HEK293 (cell line): ENCODE measurements around the gene KANTR.

Experiments used
- CTCF ChIA-PET: fragments of 350-600 bp; formaldehyde crosslinking; extraction: SDS; loops from one replicate; lab custom pipeline; 2021; ENCODE audit warnings: antibody characterized with exemption; lab: Yijun Ruan, JAX
- POLR2A ChIA-PET: fragments of 300-600 bp; formaldehyde crosslinking; extraction: SDS; loops from one replicate; lab custom pipeline; 2020; ENCODE audit warnings: antibody characterized with exemption, inconsistent platforms; lab: Yijun Ruan, JAX
- H3K27ac ChIP-seq: fragments of 200-500 bp; sonication (Bioruptor generic); 2 replicates; pipeline ENCODE4 v1.5.1; 2014; ENCODE audit warnings: low read depth, low read length, control low read depth, inconsistent platforms; ENCODE audit errors: extremely low read depth
- H3K36me3 ChIP-seq, 2 experiments: fragments of 200-500 bp in 1 of 2; sonication (Bioruptor generic) in 1 of 2; 1 replicate in 1 of 2; 2 replicates in 1 of 2; pipeline ENCODE4 v1.5.1; 2014 to 2017; ENCODE audit warnings: inconsistent platforms in 2 of 2, low read length in 2 of 2; ENCODE audit not compliant: control insufficient read depth in 2 of 2, insufficient read depth in 1 of 2
- H3K4me1 ChIP-seq: fragments of 200-500 bp; sonication (Bioruptor generic); 2 replicates; pipeline ENCODE4 v1.5.1; 2014; ENCODE audit warnings: mild to moderate bottlenecking, low read length, inconsistent platforms; ENCODE audit not compliant: control insufficient read depth, insufficient read depth
- H3K4me3 ChIP-seq: 2 replicates; pipeline ENCODE4 v1.5.1; 2011; ENCODE audit warnings: low read depth, mild to moderate bottlenecking, control low read depth, low read length, moderate library complexity
- H3K9me3 ChIP-seq: fragments of 200-500 bp; sonication (Bioruptor generic); 2 replicates; pipeline ENCODE4 v1.5.1; 2014; ENCODE audit warnings: low read depth, low read length, inconsistent platforms; ENCODE audit not compliant: control insufficient read depth, insufficient read depth
- FEZF1 ChIP-seq: fragments of 450-650 bp; formaldehyde crosslinking; IDR thresholded peaks from 2 replicates; pipeline ENCODE4 v1.5.1; 2016; ENCODE audit warnings: missing biosample characterization, missing genetic modification characterization
- GLI2 ChIP-seq: fragments of 450-650 bp; formaldehyde crosslinking; IDR thresholded peaks from 2 replicates; pipeline ENCODE4; 2017; ENCODE audit warnings: missing biosample characterization, missing genetic modification characterization, low read depth, borderline replicate concordance
- HIC1 ChIP-seq: fragments of 450-650 bp; formaldehyde crosslinking; IDR thresholded peaks from 2 replicates; pipeline ENCODE4 v1.5.1; 2016; ENCODE audit warnings: missing biosample characterization, missing genetic modification characterization
- IKZF3 ChIP-seq: fragments of 450-650 bp; IDR thresholded peaks from 2 replicates; pipeline ENCODE4 v1.5.0; 2018; ENCODE audit warnings: missing biosample characterization, mild to moderate bottlenecking, missing genetic modification characterization, moderate library complexity
- KLF8 ChIP-seq: fragments of 450-650 bp; formaldehyde crosslinking; IDR thresholded peaks from 2 replicates; pipeline ENCODE4 v1.5.1; 2016; ENCODE audit warnings: missing biosample characterization, missing genetic modification characterization
- PATZ1 ChIP-seq: fragments of 450-650 bp; formaldehyde crosslinking; IDR thresholded peaks from 2 replicates; pipeline ENCODE4 v1.5.1; 2016; ENCODE audit warnings: missing biosample characterization, missing genetic modification characterization
- PRDM1 ChIP-seq: fragments of 450-650 bp; formaldehyde crosslinking; IDR thresholded peaks from 2 replicates; pipeline ENCODE4; 2016; ENCODE audit warnings: missing biosample characterization, missing genetic modification characterization
- ZBTB17 ChIP-seq: fragments of 450-650 bp; formaldehyde crosslinking; IDR thresholded peaks from 2 replicates; pipeline ENCODE4 v1.5.1; 2016; ENCODE audit warnings: missing biosample characterization, missing genetic modification characterization
- ZNF114 ChIP-seq: fragments of 450-650 bp; formaldehyde crosslinking; IDR thresholded peaks from 2 replicates; pipeline ENCODE4 v1.5.0; 2017; ENCODE audit warnings: missing biosample characterization, missing genetic modification characterization
- ZNF202 ChIP-seq: fragments of 450-650 bp; formaldehyde crosslinking; IDR thresholded peaks from 2 replicates; pipeline ENCODE4 v1.5.1; 2016; ENCODE audit warnings: missing biosample characterization, missing genetic modification characterization, borderline replicate concordance
- ZNF350 ChIP-seq: fragments of 450-650 bp; formaldehyde crosslinking; IDR thresholded peaks from 2 replicates; pipeline ENCODE4 v1.5.0; 2017; ENCODE audit warnings: missing biosample characterization, mild to moderate bottlenecking, missing genetic modification characterization
- ZNF366 ChIP-seq: fragments of 450-650 bp; formaldehyde crosslinking; conservative IDR thresholded peaks from 2 replicates; pipeline ENCODE4 v1.5.1; 2016; ENCODE audit warnings: missing biosample characterization, missing genetic modification characterization
- ZNF416 ChIP-seq: fragments of 450-650 bp; formaldehyde crosslinking; IDR thresholded peaks from 2 replicates; pipeline ENCODE4 v1.5.1; 2016; ENCODE audit warnings: missing biosample characterization, missing genetic modification characterization
- ZNF596 ChIP-seq: fragments of 450-650 bp; IDR thresholded peaks from 2 replicates; pipeline ENCODE4 v1.5.0; 2018; ENCODE audit warnings: missing biosample characterization, mild to moderate bottlenecking, missing genetic modification characterization, moderate library complexity
- ZNF639 ChIP-seq: fragments of 450-650 bp; formaldehyde crosslinking; IDR thresholded peaks from 2 replicates; pipeline ENCODE4 v1.5.1; 2016; ENCODE audit warnings: missing biosample characterization, missing genetic modification characterization
- TF ChIP-seq, protein P1 (sequence below): fragments of 450-650 bp; formaldehyde crosslinking; IDR thresholded peaks from 2 replicates; pipeline ENCODE4 v1.5.1; 2017; ENCODE audit warnings: missing biosample characterization, missing genetic modification characterization
- TF ChIP-seq, protein P2 (sequence below): fragments of 450-650 bp; formaldehyde crosslinking; conservative IDR thresholded peaks from 2 replicates; pipeline ENCODE4 v1.5.1; 2016; ENCODE audit warnings: low read depth, missing biosample characterization, missing genetic modification characterization

The KANTR gene

GRCh38 chrX:53072418-53073114 lies 21.4 kb upstream of the KANTR start:
- ChIA-PET POLR2A (interaction anchor here (1.1 to 2.7 kb wide), 4 partner anchors 8 to 77 kb away, joined by 3 to 44 read pairs (median 4); partner anchors contain the start of gene TSPYL2), CTCF (interaction anchor here (0.6 to 1.9 kb wide), 22 partner anchors 8 to 1602 kb away, joined by 3 to 18 read pairs (median 4); partner anchors contain the start of gene TSPYL2)
- Histone ChIP-seq H3K27ac (peak overlapping the region; percentile 29; the same call in 1 of the 2 replicates), H3K4me3 (no peak overlapping the region), H3K9me3 (no peaks in the 10 kb centered on the region), H3K4me1 (no peaks in the 10 kb centered on the region), H3K36me3 (no peaks in the 10 kb centered on the region)
- TF ChIP-seq ZNF350 = no peak
- peak; percentile 70 for TF ChIP-seq ZBTB17 (tag by site-specific recombination)
- TF ChIP-seq ZNF639 (tag by site-specific recombination) = 0 out of 2 replicates have a peak, but pooled peaks have one; percentile 55
- peak; percentile 95 for TF ChIP-seq ZNF596
- TF ChIP-seq GLI2 (tag by site-specific recombination) = no peak
- 0 out of 2 replicates have a peak, but pooled peaks have one; percentile 30 for TF ChIP-seq KLF8 (tag by site-specific recombination)
- peak; percentile 99 for TF ChIP-seq PRDM1 (tag by site-specific recombination)
- 0 out of 2 replicates have a peak, but pooled peaks have one; percentile 57 for TF ChIP-seq ZNF202 (tag by site-specific recombination)
- TF ChIP-seq ZNF366 = peak; percentile 94
- TF ChIP-seq, protein P1, sequence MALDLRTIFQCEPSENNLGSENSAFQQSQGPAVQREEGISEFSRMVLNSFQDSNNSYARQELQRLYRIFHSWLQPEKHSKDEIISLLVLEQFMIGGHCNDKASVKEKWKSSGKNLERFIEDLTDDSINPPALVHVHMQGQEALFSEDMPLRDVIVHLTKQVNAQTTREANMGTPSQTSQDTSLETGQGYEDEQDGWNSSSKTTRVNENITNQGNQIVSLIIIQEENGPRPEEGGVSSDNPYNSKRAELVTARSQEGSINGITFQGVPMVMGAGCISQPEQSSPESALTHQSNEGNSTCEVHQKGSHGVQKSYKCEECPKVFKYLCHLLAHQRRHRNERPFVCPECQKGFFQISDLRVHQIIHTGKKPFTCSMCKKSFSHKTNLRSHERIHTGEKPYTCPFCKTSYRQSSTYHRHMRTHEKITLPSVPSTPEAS (tag by site-specific recombination) = peak; percentile 18; the same call in 1 of the 2 replicates

- H3K9me3 ChIP-seq = no peaks in the 10 kb centered on the region
- no peak overlapping the region for H3K4me3 ChIP-seq
- POLR2A ChIA-PET = interaction anchor here (1.2 to 2.7 kb wide), 3 partner anchors 9 to 78 kb away, joined by 3 to 44 read pairs (median 4); partner anchors contain the start of gene TSPYL2
- H3K4me1 ChIP-seq = no peaks in the 10 kb centered on the region
- CTCF ChIA-PET = interaction anchor here (0.6 to 1.5 kb wide), 6 partner anchors 9 to 1438 kb away, joined by 3 to 8 read pairs (median 5); partner anchors contain the start of gene TSPYL2
- H3K36me3 ChIP-seq = no peaks in the 10 kb centered on the region
- H3K27ac ChIP-seq = no peak overlapping the region
- no peak for TF ChIP-seq ZNF114 (tag by site-specific recombination)
- no peak for TF ChIP-seq FEZF1 (tag by site-specific recombination)
- TF ChIP-seq KLF8 (tag by site-specific recombination) = peak; percentile 22; the same call in 1 of the 2 replicates
- peak; percentile 50; the same call in 1 of the 2 replicates for TF ChIP-seq IKZF3 (tag by site-specific recombination)
- no peak for TF ChIP-seq ZNF416
- TF ChIP-seq, protein P2, sequence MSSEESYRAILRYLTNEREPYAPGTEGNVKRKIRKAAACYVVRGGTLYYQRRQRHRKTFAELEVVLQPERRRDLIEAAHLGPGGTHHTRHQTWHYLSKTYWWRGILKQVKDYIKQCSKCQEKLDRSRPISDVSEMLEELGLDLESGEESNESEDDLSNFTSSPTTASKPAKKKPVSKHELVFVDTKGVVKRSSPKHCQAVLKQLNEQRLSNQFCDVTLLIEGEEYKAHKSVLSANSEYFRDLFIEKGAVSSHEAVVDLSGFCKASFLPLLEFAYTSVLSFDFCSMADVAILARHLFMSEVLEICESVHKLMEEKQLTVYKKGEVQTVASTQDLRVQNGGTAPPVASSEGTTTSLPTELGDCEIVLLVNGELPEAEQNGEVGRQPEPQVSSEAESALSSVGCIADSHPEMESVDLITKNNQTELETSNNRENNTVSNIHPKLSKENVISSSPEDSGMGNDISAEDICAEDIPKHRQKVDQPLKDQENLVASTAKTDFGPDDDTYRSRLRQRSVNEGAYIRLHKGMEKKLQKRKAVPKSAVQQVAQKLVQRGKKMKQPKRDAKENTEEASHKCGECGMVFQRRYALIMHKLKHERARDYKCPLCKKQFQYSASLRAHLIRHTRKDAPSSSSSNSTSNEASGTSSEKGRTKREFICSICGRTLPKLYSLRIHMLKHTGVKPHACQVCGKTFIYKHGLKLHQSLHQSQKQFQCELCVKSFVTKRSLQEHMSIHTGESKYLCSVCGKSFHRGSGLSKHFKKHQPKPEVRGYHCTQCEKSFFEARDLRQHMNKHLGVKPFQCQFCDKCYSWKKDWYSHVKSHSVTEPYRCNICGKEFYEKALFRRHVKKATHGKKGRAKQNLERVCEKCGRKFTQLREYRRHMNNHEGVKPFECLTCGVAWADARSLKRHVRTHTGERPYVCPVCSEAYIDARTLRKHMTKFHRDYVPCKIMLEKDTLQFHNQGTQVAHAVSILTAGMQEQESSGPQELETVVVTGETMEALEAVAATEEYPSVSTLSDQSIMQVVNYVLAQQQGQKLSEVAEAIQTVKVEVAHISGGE = no peak
- TF ChIP-seq ZBTB17 (tag by site-specific recombination) = 0 out of 2 replicates have a peak, but pooled peaks have one; percentile 52
- 0 out of 2 replicates have a peak, but pooled peaks have one; percentile 8 for TF ChIP-seq PRDM1 (tag by site-specific recombination)
- no peak for TF ChIP-seq HIC1
- peak; percentile 69 for TF ChIP-seq PATZ1
Observed at GRCh38 chrX:53073115-53073586, 20.8 kb upstream of the KANTR start.
